DOHH2 (cell line): ENCODE data around the gene ITPKB.

Source experiments
- H3F3A ChIP-seq: fragments of 200-600 bp; sonication (generic), shearing (Covaris generic); 2 replicates; pipeline ENCODE4 v1.6.0; 2016; ENCODE audit warnings: antibody characterized with exemption, mild to moderate bottlenecking; ENCODE audit not compliant: control insufficient read depth, insufficient read depth
- H3K27ac ChIP-seq: fragments of 200-600 bp; sonication (generic); 2 replicates; pipeline ENCODE4 v1.5.1; 2014; ENCODE audit warnings: low read depth, mild to moderate bottlenecking, low read length, moderate library complexity
- H3K27me3 ChIP-seq: fragments of 200-600 bp; sonication (generic); 2 replicates; pipeline ENCODE4 v1.6.1; 2014; ENCODE audit warnings: mild to moderate bottlenecking, low read length, mixed read lengths; ENCODE audit not compliant: control insufficient read depth
- H3K36me3 ChIP-seq: fragments of 200-600 bp; sonication (generic); 2 replicates; pipeline ENCODE4 v1.6.1; 2014; ENCODE audit warnings: mild to moderate bottlenecking, low read length, moderate library complexity, mixed read lengths; ENCODE audit not compliant: control insufficient read depth
- H3K4me1 ChIP-seq: fragments of 200-600 bp; sonication (generic); 2 replicates; pipeline ENCODE4 v1.6.1; 2014; ENCODE audit warnings: mild to moderate bottlenecking, low read length, mixed read lengths; ENCODE audit not compliant: control insufficient read depth
- H3K4me2 ChIP-seq: fragments of 200-600 bp; sonication (generic); 2 replicates; pipeline ENCODE4 v1.6.0; 2014; ENCODE audit warnings: mild to moderate bottlenecking, low read length, moderate library complexity
- H3K4me3 ChIP-seq: fragments of 200-600 bp; sonication (generic); 2 replicates; pipeline ENCODE4 v1.5.1; 2014; ENCODE audit warnings: mild to moderate bottlenecking, low read length, mixed read lengths
- H3K79me2 ChIP-seq: fragments of 200-600 bp; sonication (generic); 2 replicates; pipeline ENCODE4 v1.6.1; 2014; ENCODE audit warnings: mild to moderate bottlenecking, low read length, mixed read lengths; ENCODE audit not compliant: control insufficient read depth
- H3K9me2 ChIP-seq: fragments of 200-600 bp; sonication (generic); replicated peaks from 2 replicates; pipeline ENCODE4 v1.6.1; 2014; ENCODE audit warnings: mild to moderate bottlenecking, low read length, mixed read lengths; ENCODE audit not compliant: control insufficient read depth
- H3K9me3 ChIP-seq: fragments of 200-600 bp; sonication (generic); 2 replicates; pipeline ENCODE4 v1.6.1; 2014; ENCODE audit warnings: antibody characterized with exemption, low read length, mixed read lengths; ENCODE audit not compliant: control insufficient read depth, insufficient read depth
- H4K20me1 ChIP-seq: fragments of 200-600 bp; sonication (generic); 2 replicates; pipeline ENCODE4 v1.6.0; 2014; ENCODE audit warnings: low read depth, mild to moderate bottlenecking, antibody characterized with exemption, low read length, moderate library complexity; ENCODE audit not compliant: control insufficient read depth, insufficient read depth
- EZH2phosphoT487 ChIP-seq: fragments of 200-600 bp; sonication (generic); IDR thresholded peaks from 2 replicates; pipeline ENCODE4 v1.6.1; 2017; ENCODE audit warnings: borderline replicate concordance, mild to moderate bottlenecking, antibody characterized with exemption, low read length, moderate library complexity, mixed read lengths
- TF ChIP-seq, protein P1 (sequence below): fragments of 200-600 bp; sonication (generic); IDR thresholded peaks from one replicate; pipeline ENCODE4 v1.5.1; 2014; ENCODE audit warnings: antibody characterized with exemption, mild to moderate bottlenecking, low read depth, low read length; ENCODE audit not compliant: poor library complexity, severe bottlenecking

ITPKB gene

GRCh38 chr1:226627924-226628611 lies 111.0 kb downstream of the ITPKB start:
- H3K27ac ChIP-seq: no peak overlapping the region
- H3K4me1 ChIP-seq: peaks cover 39% of the 10 kb centered on the region
- no peak overlapping the region for H3K4me2 ChIP-seq
- H3K9me3 ChIP-seq: no peaks in the 10 kb centered on the region
- H3F3A ChIP-seq: peaks cover 4% of the 10 kb centered on the region; the same call in 1 of the 2 replicates
- H3K36me3 ChIP-seq: peaks cover 15% of the 10 kb centered on the region
- H3K9me2 ChIP-seq: no peaks in the 10 kb centered on the region
- TF ChIP-seq EZH2phosphoT487: no peak
- TF ChIP-seq, protein P1, sequence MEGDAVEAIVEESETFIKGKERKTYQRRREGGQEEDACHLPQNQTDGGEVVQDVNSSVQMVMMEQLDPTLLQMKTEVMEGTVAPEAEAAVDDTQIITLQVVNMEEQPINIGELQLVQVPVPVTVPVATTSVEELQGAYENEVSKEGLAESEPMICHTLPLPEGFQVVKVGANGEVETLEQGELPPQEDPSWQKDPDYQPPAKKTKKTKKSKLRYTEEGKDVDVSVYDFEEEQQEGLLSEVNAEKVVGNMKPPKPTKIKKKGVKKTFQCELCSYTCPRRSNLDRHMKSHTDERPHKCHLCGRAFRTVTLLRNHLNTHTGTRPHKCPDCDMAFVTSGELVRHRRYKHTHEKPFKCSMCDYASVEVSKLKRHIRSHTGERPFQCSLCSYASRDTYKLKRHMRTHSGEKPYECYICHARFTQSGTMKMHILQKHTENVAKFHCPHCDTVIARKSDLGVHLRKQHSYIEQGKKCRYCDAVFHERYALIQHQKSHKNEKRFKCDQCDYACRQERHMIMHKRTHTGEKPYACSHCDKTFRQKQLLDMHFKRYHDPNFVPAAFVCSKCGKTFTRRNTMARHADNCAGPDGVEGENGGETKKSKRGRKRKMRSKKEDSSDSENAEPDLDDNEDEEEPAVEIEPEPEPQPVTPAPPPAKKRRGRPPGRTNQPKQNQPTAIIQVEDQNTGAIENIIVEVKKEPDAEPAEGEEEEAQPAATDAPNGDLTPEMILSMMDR: no peak
- H3K4me3 ChIP-seq: no peak overlapping the region
- H4K20me1 ChIP-seq: no peaks in the 10 kb centered on the region
- peaks cover 3% of the 10 kb centered on the region; the same call in 1 of the 2 replicates for H3K79me2 ChIP-seq
- H3K27me3 ChIP-seq: no peaks in the 10 kb centered on the region

DNA sequence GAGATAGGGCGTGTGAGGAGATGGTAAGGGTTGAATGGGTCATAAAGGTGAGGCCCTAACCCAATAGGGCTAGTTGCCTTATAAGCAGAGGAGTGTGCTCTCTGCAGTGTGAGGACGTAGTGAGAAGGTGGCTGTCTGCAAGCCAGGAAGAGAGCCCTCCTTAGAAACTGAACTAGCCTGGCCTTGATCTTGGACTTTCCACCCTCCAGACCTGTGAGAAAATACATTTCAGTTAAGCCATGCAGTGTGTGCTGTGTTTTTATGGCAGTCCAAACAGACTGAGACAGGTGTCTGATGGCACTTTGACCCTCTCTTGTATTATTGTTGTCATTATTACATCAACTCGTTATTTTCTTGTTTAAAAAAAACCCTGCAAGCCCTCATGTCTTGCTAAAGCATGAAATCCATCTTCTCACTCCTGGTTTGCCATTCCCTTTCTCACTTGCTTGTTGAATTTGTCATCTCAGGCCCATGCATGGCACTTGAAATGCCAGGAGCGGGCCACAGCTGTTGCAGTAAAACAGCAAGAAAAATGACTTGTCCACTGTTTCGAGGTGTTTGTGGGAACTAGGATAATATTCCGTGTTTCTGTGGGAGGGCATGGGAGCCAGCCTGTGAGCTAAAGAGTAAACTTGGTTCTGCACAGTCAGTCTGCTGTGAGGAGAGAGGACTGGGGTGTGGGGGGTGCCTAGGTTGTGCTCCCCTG lies 111.9 kb downstream of the ITPKB start:
- Histone ChIP-seq H3K36me3 (peaks cover 9% of the 10 kb centered on the region), H4K20me1 (no peaks in the 10 kb centered on the region), H3K4me2 (no peak overlapping the region), H3K27me3 (no peaks in the 10 kb centered on the region), H3K4me3 (no peak overlapping the region), H3K9me3 (no peaks in the 10 kb centered on the region), H3K9me2 (no peaks in the 10 kb centered on the region), H3K27ac (no peak overlapping the region), H3F3A (no peaks in the 10 kb centered on the region), H3K79me2 (peaks cover 3% of the 10 kb centered on the region; the same call in 1 of the 2 replicates), H3K4me1 (peaks cover 30% of the 10 kb centered on the region)
- no peak for TF ChIP-seq EZH2phosphoT487
- TF ChIP-seq, protein P1: no peak

DNA sequence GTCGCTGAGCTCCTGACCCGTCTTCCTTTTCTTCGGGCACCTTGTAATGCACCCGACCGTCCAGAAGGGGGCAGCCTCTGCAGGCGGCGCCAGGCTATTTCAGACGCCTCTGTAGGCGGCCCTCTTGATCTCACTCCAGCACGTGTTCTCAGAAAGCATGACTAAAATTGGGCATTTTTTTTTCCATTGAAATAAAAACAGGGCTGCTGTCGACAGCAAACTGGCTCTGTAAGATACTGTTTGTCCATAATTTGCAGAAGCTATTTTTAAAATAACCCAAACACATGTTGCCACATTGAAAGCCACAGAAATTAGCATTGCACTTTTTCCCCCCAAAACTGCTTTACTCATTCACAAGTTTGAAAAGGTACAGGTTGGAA lies 112.5 kb downstream of the ITPKB start:
- Histone ChIP-seq H3K9me3 (no peaks in the 10 kb centered on the region), H4K20me1 (no peaks in the 10 kb centered on the region), H3K36me3 (peaks cover 2% of the 10 kb centered on the region), H3K27me3 (no peaks in the 10 kb centered on the region), H3K9me2 (no peaks in the 10 kb centered on the region), H3F3A (no peaks in the 10 kb centered on the region), H3K4me3 (no peak overlapping the region), H3K4me1 (peaks cover 24% of the 10 kb centered on the region), H3K4me2 (peak overlapping the region; percentile 49), H3K27ac (no peak overlapping the region), H3K79me2 (no peaks in the 10 kb centered on the region)
- TF ChIP-seq, protein P1: peak; percentile 97
- no peak for TF ChIP-seq EZH2phosphoT487
